Mucosa of rectum (tissue), 2 donors: ENCODE results near the gene USB1.
"Not testable (repeated sequence)": the region's sequence is repeated elsewhere in the genome, so short reads cannot be mapped to it uniquely, and the experiment has no call there.

Source experiments
- H3K27ac ChIP-seq, 2 donors: one replicate each; pipeline ENCODE4 v1.7.0; 2013; ENCODE audit warnings: inconsistent platforms in 2 of 2, low read depth in 2 of 2, low read length in 2 of 2
- H3K27me3 ChIP-seq, 2 donors: one replicate each; pipeline ENCODE4 v1.7.0; 2013; ENCODE audit warnings: low read length in 2 of 2; ENCODE audit not compliant: control insufficient read depth in 2 of 2, insufficient read depth in 2 of 2
- H3K36me3 ChIP-seq, 2 donors: one replicate each; pipeline ENCODE4 v1.7.0; 2013; ENCODE audit warnings: low read length in 2 of 2; ENCODE audit not compliant: control insufficient read depth in 2 of 2, insufficient read depth in 2 of 2
- H3K4me1 ChIP-seq, 2 donors: one replicate each; pipeline ENCODE4 v1.7.0; 2013; ENCODE audit warnings: low read length in 2 of 2, mild to moderate bottlenecking in 1 of 2; ENCODE audit not compliant: control insufficient read depth in 2 of 2, insufficient read depth in 2 of 2
- H3K4me3 ChIP-seq, 2 donors: one replicate each; pipeline ENCODE4 v1.7.0; 2013; ENCODE audit warnings: low read length in 2 of 2
- H3K9ac ChIP-seq, 2 donors: one replicate each; pipeline ENCODE4 v1.7.0; 2013; ENCODE audit warnings: low read length in 2 of 2, low read depth in 1 of 2, mild to moderate bottlenecking in 1 of 2
- H3K9me3 ChIP-seq, 2 donors: one replicate each; pipeline ENCODE4 v1.7.0; 2013; ENCODE audit warnings: low read length in 2 of 2; ENCODE audit not compliant: control insufficient read depth in 2 of 2
- donor health status: healthy.
- donor health status: Normal muscosa, but diverticular disease.

USB1 gene

DNA sequence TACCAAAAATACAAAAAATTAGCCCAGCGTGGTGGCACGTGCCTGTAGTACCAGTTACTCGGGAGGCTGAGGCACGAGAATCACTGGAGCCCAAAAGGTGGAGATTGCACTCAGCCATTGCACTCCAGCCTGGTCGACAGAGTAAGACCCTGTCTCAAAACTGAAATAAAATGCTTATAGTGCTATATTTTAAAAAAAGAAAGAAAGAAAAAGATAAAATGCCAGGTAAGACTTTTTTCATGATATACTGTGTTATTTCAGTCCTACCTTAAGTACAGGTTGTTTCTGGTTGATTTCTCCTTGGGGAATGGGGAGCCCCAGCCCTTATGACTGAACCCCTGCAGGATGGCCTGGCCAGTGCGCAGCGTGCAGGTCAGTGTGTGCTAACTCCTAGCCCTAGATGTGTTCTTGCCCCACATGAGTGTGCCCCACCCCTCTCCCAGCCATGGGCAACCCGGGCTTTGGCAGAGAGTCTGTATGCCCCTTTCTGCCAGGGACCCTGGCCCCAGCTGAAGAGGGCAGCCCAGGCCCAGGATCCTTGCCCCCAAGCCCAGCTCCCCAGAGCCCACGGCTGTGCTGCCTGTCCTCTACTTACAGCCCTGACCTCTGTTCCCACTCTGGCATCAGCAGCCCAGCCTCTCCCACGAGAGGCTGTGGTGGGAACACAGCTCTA, 31.6 kb upstream of the USB1 start:
- H3K4me1 ChIP-seq: no peaks in the 10 kb centered on the region

DNA sequence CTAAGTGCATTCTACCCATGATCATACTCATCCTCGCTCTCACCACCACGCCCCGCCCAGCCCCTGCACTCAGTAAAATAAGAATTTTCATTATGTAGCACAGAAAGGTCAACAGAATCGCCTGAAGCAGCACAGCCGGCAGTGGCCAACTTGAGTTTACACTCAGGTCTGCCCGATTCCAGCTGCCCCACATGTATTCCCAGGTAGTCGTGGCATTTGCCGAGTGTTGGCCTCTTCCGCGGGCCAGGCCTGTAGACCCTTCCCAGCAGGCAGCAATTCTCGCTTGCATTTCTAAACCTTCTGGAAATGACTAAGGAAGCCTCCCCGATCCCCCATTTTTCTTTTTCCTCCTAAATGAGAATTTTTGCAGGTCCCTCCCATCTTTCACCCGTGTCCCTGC, 30.9 kb upstream of the USB1 start:
- no peaks in the 10 kb centered on the region for H3K36me3 ChIP-seq
- no peak overlapping the region for H3K9ac ChIP-seq
- no peak overlapping the region for H3K27ac ChIP-seq
- no peaks in the 10 kb centered on the region for H3K4me1 ChIP-seq
- H3K27me3 ChIP-seq: no peaks in the 10 kb centered on the region
- no peaks in the 10 kb centered on the region for H3K9me3 ChIP-seq
- no peak overlapping the region for H3K4me3 ChIP-seq

More for the DNA sequence above, 31.6 kb upstream of the USB1 start:
- Histone ChIP-seq H3K9me3 (no peaks in the 10 kb centered on the region), H3K36me3 (no peaks in the 10 kb centered on the region), H3K27ac (no peak overlapping the region), H3K9ac (no peak overlapping the region), H3K27me3 (no peaks in the 10 kb centered on the region), H3K4me3 (no peak overlapping the region)

DNA sequence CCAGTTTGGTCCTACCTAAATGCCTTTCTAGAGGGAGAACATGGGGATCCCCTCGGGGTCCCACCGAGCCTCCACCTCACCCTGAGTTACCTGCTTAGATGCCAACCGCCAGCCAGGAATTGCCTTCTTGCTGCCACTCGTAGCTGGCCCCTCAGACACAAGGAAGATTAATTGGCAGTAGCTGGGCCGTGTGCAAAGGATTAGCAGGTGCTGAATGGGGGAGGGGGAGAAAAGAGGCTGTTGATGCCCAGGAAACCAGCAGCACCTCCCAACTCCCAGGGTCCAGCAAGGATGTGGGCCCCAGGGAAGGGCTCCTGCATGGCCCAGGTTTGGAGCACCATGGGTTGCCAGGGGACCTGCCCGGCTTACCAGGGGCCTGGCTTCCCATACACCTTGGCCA, 30.2 kb upstream of the USB1 start, which contains the start of gene CNGB1:
TSS of gene CNGB1 (minus strand) at position 159 of the 400 bp plus-strand sequence. CDS start 3,842 bp downstream, outside the sequence.
- no peaks in the 10 kb centered on the region for H3K9me3 ChIP-seq
- H3K9ac ChIP-seq: no peak within 1 kb of the TSS
- H3K4me1 ChIP-seq: no peaks in the 10 kb centered on the region
- H3K27ac ChIP-seq: no peak within 1 kb of the TSS
- H3K36me3 ChIP-seq: no peaks in the 10 kb centered on the region
- no peak within 1 kb of the TSS for H3K4me3 ChIP-seq
- no peaks in the 10 kb centered on the region for H3K27me3 ChIP-seq

DNA sequence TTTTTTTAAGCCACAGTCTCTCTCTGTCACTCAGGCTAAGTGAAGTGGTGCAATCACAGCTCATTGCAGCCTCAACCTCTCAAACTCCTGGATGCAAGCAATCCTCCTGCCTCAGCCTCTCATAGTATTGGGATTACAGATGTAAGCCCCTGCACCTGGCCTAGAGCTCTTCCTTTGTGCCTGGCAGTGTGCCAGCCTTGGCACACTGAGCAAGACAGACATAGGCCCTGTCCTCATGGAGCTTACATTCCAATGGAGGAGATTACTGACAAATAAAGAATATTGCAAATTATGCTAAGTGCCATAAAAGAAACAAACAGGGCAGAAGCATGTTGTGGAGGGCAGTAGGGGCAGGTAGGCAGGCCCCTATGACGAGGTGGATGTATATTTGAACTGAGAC, 29.4 kb upstream of the USB1 start:
- Histone ChIP-seq H3K4me3 (no peak overlapping the region), H3K27me3 (no peaks in the 10 kb centered on the region), H3K4me1 (no peaks in the 10 kb centered on the region), H3K27ac (no peak overlapping the region), H3K9me3 (no peaks in the 10 kb centered on the region), H3K36me3 (no peaks in the 10 kb centered on the region), H3K9ac (no peak overlapping the region)

DNA sequence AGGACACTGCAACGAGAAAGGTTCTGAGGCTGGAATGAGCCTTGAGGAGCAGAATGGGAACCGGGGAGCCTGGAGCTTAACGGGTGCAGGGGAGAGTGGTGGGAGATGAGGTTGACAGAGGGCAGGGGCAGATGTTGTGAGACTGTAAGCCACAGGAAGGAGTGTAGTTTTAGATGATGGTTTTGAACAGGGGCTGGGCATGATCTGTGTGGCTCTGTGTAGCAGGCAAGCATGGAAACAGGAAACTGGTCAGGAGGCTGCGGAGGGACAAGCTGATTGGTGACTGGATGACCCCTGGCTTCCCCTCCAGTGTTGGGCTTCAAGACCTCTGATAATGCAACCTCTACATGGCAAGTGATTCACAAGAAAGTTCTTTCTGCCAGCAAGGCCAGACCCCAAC, 28.9 kb upstream of the USB1 start:
- Histone ChIP-seq H3K27ac (no peak overlapping the region), H3K36me3 (no peaks in the 10 kb centered on the region), H3K4me1 (no peaks in the 10 kb centered on the region), H3K9me3 (no peaks in the 10 kb centered on the region), H3K9ac (no peak overlapping the region), H3K4me3 (no peak overlapping the region), H3K27me3 (no peaks in the 10 kb centered on the region)

DNA sequence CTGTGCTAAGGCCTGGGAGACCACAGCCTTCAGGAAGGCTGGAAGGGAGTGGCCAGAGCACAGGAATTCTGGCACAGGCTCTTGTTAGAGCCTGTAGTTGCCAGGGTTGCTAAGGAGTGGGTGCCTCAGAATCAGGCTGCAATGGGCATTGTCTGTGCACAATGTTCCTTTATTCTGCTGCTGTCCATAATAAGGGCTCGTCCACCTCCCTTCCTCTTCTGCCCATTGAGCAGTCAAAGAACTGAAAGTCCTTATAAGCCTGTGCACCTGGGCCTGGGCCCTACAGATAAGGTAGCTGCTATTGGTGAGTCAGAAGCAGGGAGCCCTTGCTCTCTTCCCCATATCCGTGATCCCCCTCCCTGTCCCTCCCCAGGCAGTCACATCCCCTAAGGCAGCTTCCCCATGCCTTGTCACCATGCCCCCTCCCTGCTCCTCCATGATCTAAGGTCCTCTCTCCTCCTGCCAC, 24.8 kb upstream of the USB1 start:
- H3K4me1 ChIP-seq: no peaks in the 10 kb centered on the region
- no peak overlapping the region for H3K4me3 ChIP-seq
- no peaks in the 10 kb centered on the region for H3K27me3 ChIP-seq
- no peaks in the 10 kb centered on the region for H3K36me3 ChIP-seq
- no peak overlapping the region for H3K27ac ChIP-seq
- no peaks in the 10 kb centered on the region for H3K9me3 ChIP-seq
- H3K9ac ChIP-seq: no peak overlapping the region

DNA sequence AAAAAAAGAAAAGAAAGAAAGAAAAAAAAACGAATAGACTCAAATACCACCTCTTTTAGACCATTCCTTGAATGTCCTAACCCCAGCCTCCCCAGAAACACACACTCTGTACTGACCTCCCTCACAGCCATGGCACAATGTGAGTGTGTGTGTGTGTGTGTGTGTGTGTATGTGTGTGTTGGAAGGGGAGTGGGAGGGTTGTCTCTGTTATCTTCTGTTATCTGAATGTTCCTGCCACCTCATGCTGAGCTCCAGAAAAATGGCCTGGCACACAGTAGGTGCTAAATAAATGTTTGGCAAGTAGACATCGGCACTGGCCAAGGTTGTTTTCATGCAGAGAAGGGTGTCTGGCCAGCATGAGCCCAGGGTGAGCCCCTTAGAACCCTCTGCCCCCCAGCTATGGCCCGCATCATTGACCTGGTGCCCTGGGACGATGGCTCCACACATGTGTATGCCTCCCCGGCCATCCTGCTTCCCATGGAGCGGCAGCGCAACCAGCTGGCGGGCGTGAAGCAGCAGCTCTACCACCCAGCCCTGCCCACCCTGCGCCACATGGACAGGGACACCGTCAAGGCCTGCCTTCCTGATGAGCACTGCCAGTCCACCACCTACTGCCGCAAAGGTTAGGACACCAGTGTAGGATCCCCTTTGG, 23.7 kb upstream of the USB1 start:
- no peak overlapping the region for H3K4me3 ChIP-seq
- H3K27ac ChIP-seq: no peak overlapping the region
- no peaks in the 10 kb centered on the region for H3K27me3 ChIP-seq
- H3K9ac ChIP-seq: no peak overlapping the region
- no peaks in the 10 kb centered on the region for H3K9me3 ChIP-seq
- no peaks in the 10 kb centered on the region for H3K36me3 ChIP-seq
- H3K4me1 ChIP-seq: no peaks in the 10 kb centered on the region

DNA sequence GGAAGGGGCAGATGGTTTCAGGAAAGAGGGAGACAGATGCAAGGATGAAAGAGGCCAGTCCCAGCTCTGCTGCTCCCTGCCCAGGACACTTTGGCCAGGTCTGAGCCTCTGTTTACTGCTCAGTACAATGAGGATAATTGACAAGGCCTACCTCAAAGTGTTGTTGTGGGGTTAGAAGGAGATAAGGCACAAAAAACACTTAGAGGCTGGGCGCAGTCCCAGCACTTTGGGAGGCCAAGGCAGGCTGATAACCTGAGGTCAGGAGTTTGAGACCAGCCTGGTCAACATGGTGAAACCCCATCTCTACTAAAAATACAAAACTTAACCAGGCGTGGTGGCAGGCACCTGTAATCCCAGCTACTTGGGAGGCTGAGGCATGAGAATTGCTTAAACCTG, 23.1 kb upstream of the USB1 start:
- not testable (repeated sequence) for H3K4me1 ChIP-seq, H3K27ac ChIP-seq, H3K27me3 ChIP-seq, H3K36me3 ChIP-seq, H3K9me3 ChIP-seq, H3K4me3 ChIP-seq, H3K9ac ChIP-seq

DNA sequence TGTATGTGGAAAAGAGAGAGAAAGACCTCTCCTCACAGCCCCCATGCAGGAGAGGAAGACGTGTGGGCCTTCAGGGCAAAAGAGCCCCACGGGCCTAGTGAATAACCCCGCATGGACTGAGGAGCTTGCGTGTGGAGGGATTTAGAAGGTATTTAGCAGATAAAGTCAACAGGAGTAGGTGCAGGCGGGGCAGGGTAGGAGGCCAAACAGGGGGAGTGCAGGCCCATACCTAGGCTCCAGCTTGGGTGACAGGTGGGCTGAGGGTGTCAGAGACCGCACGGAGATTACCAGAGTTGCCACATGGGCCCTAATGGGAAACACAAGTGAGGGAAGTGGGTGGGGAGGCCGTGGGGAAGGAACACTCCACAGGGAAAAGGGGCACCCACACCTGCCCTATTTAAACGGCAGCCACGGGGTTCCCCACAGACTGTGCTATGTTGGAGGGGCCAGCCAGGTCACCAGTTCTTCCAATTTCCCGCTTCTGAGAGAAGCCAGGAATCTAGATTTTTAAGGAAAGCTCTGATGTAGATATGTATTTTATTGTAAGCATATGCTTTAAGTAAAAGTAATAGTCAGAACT, 22.1 kb upstream of the USB1 start:
- Histone ChIP-seq H3K27ac (no peak overlapping the region), H3K9ac (no peak overlapping the region), H3K9me3 (no peaks in the 10 kb centered on the region)

DNA sequence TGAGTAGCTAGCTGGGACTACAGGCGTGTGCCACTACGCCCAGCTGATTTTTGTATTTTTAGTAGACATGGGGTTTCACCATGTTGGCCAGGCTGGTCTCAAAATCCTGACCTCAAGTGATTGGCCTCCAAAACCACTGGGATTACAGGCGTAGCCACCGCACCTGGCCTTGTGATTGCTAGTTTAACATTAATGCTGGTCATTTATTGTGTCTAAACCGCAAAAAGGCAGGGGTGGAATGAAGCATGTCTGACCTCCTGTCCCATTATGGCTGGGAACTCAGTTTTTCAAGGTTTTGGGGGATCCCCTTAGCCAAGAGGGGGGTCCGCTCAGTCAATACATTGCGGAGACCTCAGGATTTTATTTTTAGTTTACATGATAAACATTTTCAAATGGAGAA, 19.6 kb upstream of the USB1 start:
- Histone ChIP-seq H3K27ac (no peak overlapping the region), H3K9me3 (no peaks in the 10 kb centered on the region), H3K36me3 (no peaks in the 10 kb centered on the region), H3K4me1 (peaks cover 3 to 5% of the 10 kb centered on the region in 2 donors), H3K9ac (no peak overlapping the region), H3K27me3 (no peaks in the 10 kb centered on the region), H3K4me3 (no peak overlapping the region)

More for the DNA sequence above, 22.1 kb upstream of the USB1 start:
- H3K27me3 ChIP-seq: no peaks in the 10 kb centered on the region
- H3K36me3 ChIP-seq: no peaks in the 10 kb centered on the region
- no peak overlapping the region for H3K4me3 ChIP-seq
- H3K4me1 ChIP-seq: no peaks in the 10 kb centered on the region
